Gastroesophageal sphincter (tissue), 3 donors: ENCODE data around the gene CPNE9.

ENCODE experiments used
- POLR2A ChIP-seq, 2 donors: fragments of 450-650 bp; IDR thresholded peaks; one replicate each; pipeline ENCODE4 v1.6.1; 2017; ENCODE audit warnings: antibody characterized with exemption in 2 of 2, mild to moderate bottlenecking in 2 of 2, moderate library complexity in 1 of 2
- TF ChIP-seq, protein P1 (sequence below), 4 experiments: fragments of 200-600 bp in 2 of 4; fragments of 450-650 bp in 2 of 4; sonication (generic) in 1 of 4; IDR thresholded peaks; one replicate each; pipeline ENCODE4 v1.5.1; 2017 to 2019; ENCODE audit warnings: antibody characterized with exemption in 4 of 4, mild to moderate bottlenecking in 2 of 4, moderate library complexity in 2 of 4

DNA sequence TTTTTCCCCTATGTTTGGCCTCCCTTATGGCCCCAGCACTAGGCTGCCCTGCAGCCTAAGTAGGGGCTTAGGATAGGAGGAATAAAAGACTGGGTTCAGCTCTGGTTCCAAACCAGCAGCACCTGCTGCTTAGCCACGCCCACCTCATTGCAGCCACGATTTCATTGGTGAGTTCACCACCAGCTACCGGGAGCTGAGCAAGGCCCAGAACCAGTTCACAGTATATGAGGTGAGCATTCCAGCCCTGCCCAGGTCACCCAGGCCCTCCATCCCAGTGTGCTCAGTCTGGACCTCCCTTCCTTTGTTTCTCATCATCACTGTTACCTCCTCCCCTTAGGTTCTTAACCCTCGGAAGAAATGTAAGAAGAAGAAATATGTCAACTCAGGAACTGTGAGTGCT, 11.5 kb downstream of the CPNE9 start:
- TF ChIP-seq, protein P1, sequence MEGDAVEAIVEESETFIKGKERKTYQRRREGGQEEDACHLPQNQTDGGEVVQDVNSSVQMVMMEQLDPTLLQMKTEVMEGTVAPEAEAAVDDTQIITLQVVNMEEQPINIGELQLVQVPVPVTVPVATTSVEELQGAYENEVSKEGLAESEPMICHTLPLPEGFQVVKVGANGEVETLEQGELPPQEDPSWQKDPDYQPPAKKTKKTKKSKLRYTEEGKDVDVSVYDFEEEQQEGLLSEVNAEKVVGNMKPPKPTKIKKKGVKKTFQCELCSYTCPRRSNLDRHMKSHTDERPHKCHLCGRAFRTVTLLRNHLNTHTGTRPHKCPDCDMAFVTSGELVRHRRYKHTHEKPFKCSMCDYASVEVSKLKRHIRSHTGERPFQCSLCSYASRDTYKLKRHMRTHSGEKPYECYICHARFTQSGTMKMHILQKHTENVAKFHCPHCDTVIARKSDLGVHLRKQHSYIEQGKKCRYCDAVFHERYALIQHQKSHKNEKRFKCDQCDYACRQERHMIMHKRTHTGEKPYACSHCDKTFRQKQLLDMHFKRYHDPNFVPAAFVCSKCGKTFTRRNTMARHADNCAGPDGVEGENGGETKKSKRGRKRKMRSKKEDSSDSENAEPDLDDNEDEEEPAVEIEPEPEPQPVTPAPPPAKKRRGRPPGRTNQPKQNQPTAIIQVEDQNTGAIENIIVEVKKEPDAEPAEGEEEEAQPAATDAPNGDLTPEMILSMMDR (IDR thresholded peaks at IDR 0.05), result no peak
- TF ChIP-seq POLR2A (IDR thresholded peaks at IDR 0.05), result no peak
